ENCODE results near the gene CORO2A. TPM values are rescaled to one million over a fixed set of nuclear protein-coding genes. Genes with fewer than 3 reads are reported as not detected.
A peak's percentile ranks its signal among the peaks of the same experiment; 100 is the strongest.
"Not testable (repeated sequence)": the region's sequence is repeated elsewhere in the genome, so short reads cannot be mapped to it uniquely, and the experiment has no call there.

CORO2A gene
- total RNA-seq, 2 donors from 2014 or later, result 13.9 to 16.6 TPM

GRCh38 chr9:98094851-98095250 is 97.6 kb downstream of the CORO2A start:
- ATAC-seq, result no peak
- Mint-ChIP-seq H3K27me3 (no peaks in the 10 kb centered on the region), H3K36me3 (ENCODE audit: low read depth) (peaks cover 21% of the 10 kb centered on the region), H3K4me3 (no peak overlapping the region), H3K27ac (peak overlapping the region; percentile 91), H3K4me1 (peaks cover 54% of the 10 kb centered on the region)
- no peak for DNase-seq
- H3K9me3 ChIP-seq (ENCODE audit: control insufficient read depth, low read length, poor library complexity, severe bottlenecking), result no peaks in the 10 kb centered on the region

- peak overlapping the region; percentile 91 for H3K27ac Mint-ChIP-seq
- H3K4me3 Mint-ChIP-seq, result peak overlapping the region; percentile 70
- peaks cover 56% of the 10 kb centered on the region for H3K4me1 Mint-ChIP-seq
- no peaks in the 10 kb centered on the region for H3K27me3 Mint-ChIP-seq
- DNase-seq, result no peak
- H3K36me3 Mint-ChIP-seq (ENCODE audit: low read depth), result peaks cover 23% of the 10 kb centered on the region
- H3K9me3 ChIP-seq (ENCODE audit: control insufficient read depth, low read length, poor library complexity, severe bottlenecking), result no peaks in the 10 kb centered on the region
- no peak for ATAC-seq
Observed at GRCh38 chr9:98094316-98094715, 98.1 kb downstream of the CORO2A start.

- Mint-ChIP-seq H3K4me3 (no peak overlapping the region), H3K27ac (peak overlapping the region; percentile 91), H3K4me1 (peaks cover 49% of the 10 kb centered on the region), H3K36me3 (ENCODE audit: low read depth) (peaks cover 22% of the 10 kb centered on the region), H3K27me3 (no peaks in the 10 kb centered on the region)
- no peaks in the 10 kb centered on the region for H3K9me3 ChIP-seq (ENCODE audit: control insufficient read depth, low read length, poor library complexity, severe bottlenecking)
- no peak for DNase-seq
- no peak for ATAC-seq
Observed at GRCh38 chr9:98092613-98092931, 99.9 kb downstream of the CORO2A start.

GRCh38 chr9:98091735-98092612 is 100.5 kb downstream of the CORO2A start:
- Mint-ChIP-seq H3K4me1 (peaks cover 45% of the 10 kb centered on the region), H3K27ac (peak overlapping the region; percentile 91), H3K27me3 (no peaks in the 10 kb centered on the region), H3K4me3 (no peak overlapping the region), H3K36me3 (ENCODE audit: low read depth) (peaks cover 16% of the 10 kb centered on the region)
- ATAC-seq (no peak), DNase-seq (no peak)
- H3K9me3 ChIP-seq (ENCODE audit: control insufficient read depth, low read length, poor library complexity, severe bottlenecking), result no peaks in the 10 kb centered on the region

- H3K27ac Mint-ChIP-seq, result peak overlapping the region; percentile 95
- not testable (repeated sequence) for H3K4me3 Mint-ChIP-seq; DNase-seq; H3K27me3 Mint-ChIP-seq; ATAC-seq; H3K9me3 ChIP-seq (ENCODE audit: control insufficient read depth, low read length, poor library complexity, severe bottlenecking)
- peaks cover 24% of the 10 kb centered on the region for H3K36me3 Mint-ChIP-seq (ENCODE audit: low read depth)
- peaks cover 47% of the 10 kb centered on the region for H3K4me1 Mint-ChIP-seq
Observed at GRCh38 chr9:98090674-98091073, 101.8 kb downstream of the CORO2A start.

GRCh38 chr9:98087420-98088354 is 104.8 kb downstream of the CORO2A start:
- H3K4me3 Mint-ChIP-seq, result peak overlapping the region; percentile 79
- H3K27me3 Mint-ChIP-seq, result no peaks in the 10 kb centered on the region
- no peaks in the 10 kb centered on the region for H3K9me3 ChIP-seq (ENCODE audit: control insufficient read depth, low read length, poor library complexity, severe bottlenecking)
- H3K27ac Mint-ChIP-seq, result peak overlapping the region; percentile 95
- ATAC-seq (peak; percentile 76), DNase-seq (peak; percentile 19 to 48 (median 35))
- peaks cover 19% of the 10 kb centered on the region for H3K36me3 Mint-ChIP-seq (ENCODE audit: low read depth)
- peaks cover 41% of the 10 kb centered on the region for H3K4me1 Mint-ChIP-seq

GRCh38 chr9:98086461-98086860 is 106.0 kb downstream of the CORO2A start:
- H3K36me3 Mint-ChIP-seq (ENCODE audit: low read depth), result peaks cover 17% of the 10 kb centered on the region
- H3K27me3 Mint-ChIP-seq, result no peaks in the 10 kb centered on the region
- no peak for DNase-seq
- peak overlapping the region; percentile 79 for H3K4me3 Mint-ChIP-seq
- ATAC-seq, result no peak
- H3K9me3 ChIP-seq (ENCODE audit: control insufficient read depth, low read length, poor library complexity, severe bottlenecking), result no peaks in the 10 kb centered on the region
- H3K27ac Mint-ChIP-seq, result peak overlapping the region; percentile 82
- H3K4me1 Mint-ChIP-seq, result peaks cover 44% of the 10 kb centered on the region

GRCh38 chr9:98085944-98086343 is 106.5 kb downstream of the CORO2A start:
- no peak for ATAC-seq
- H3K4me3 Mint-ChIP-seq, result no peak overlapping the region
- H3K27me3 Mint-ChIP-seq, result no peaks in the 10 kb centered on the region
- no peaks in the 10 kb centered on the region for H3K9me3 ChIP-seq (ENCODE audit: control insufficient read depth, low read length, poor library complexity, severe bottlenecking)
- peaks cover 46% of the 10 kb centered on the region for H3K4me1 Mint-ChIP-seq
- H3K27ac Mint-ChIP-seq, result peak overlapping the region; percentile 82
- H3K36me3 Mint-ChIP-seq (ENCODE audit: low read depth), result peaks cover 17% of the 10 kb centered on the region
- DNase-seq, result no peak

- Mint-ChIP-seq H3K27ac (peak overlapping the region; percentile 82), H3K27me3 (no peaks in the 10 kb centered on the region)
- DNase-seq, result no peak
Observed at GRCh38 chr9:98085058-98085457, 107.4 kb downstream of the CORO2A start.

GRCh38 chr9:98084396-98084795 is 108.0 kb downstream of the CORO2A start:
- Mint-ChIP-seq H3K27ac (peak overlapping the region; percentile 82), H3K4me1 (peaks cover 41% of the 10 kb centered on the region)
- no peak for ATAC-seq

More at GRCh38 chr9:98085058-98085457, 107.4 kb downstream of the CORO2A start:
- Mint-ChIP-seq H3K4me3 (no peak overlapping the region), H3K4me1 (peaks cover 44% of the 10 kb centered on the region), H3K36me3 (ENCODE audit: low read depth) (peaks cover 16% of the 10 kb centered on the region)
- H3K9me3 ChIP-seq (ENCODE audit: control insufficient read depth, low read length, poor library complexity, severe bottlenecking), result no peaks in the 10 kb centered on the region
- ATAC-seq, result no peak

GRCh38 chr9:98083566-98084183 is 108.8 kb downstream of the CORO2A start:
- H3K36me3 Mint-ChIP-seq (ENCODE audit: low read depth), result peaks cover 13% of the 10 kb centered on the region
- H3K4me1 Mint-ChIP-seq, result peaks cover 43% of the 10 kb centered on the region

More at GRCh38 chr9:98084396-98084795, 108.0 kb downstream of the CORO2A start:
- no peaks in the 10 kb centered on the region for H3K9me3 ChIP-seq (ENCODE audit: control insufficient read depth, low read length, poor library complexity, severe bottlenecking)
- no peak for DNase-seq
- no peaks in the 10 kb centered on the region for H3K27me3 Mint-ChIP-seq
- H3K4me3 Mint-ChIP-seq, result no peak overlapping the region
- H3K36me3 Mint-ChIP-seq (ENCODE audit: low read depth), result peaks cover 13% of the 10 kb centered on the region

GRCh38 chr9:98083061-98083501 is 109.4 kb downstream of the CORO2A start:
- ATAC-seq (no peak), DNase-seq (no peak)
- Mint-ChIP-seq H3K36me3 (ENCODE audit: low read depth) (peaks cover 13% of the 10 kb centered on the region), H3K4me3 (no peak overlapping the region), H3K4me1 (peaks cover 43% of the 10 kb centered on the region), H3K27me3 (no peaks in the 10 kb centered on the region), H3K27ac (peak overlapping the region; percentile 82)
- no peaks in the 10 kb centered on the region for H3K9me3 ChIP-seq (ENCODE audit: control insufficient read depth, low read length, poor library complexity, severe bottlenecking)

More at GRCh38 chr9:98083566-98084183, 108.8 kb downstream of the CORO2A start:
- Mint-ChIP-seq H3K4me3 (no peak overlapping the region), H3K27ac (peak overlapping the region; percentile 82), H3K27me3 (no peaks in the 10 kb centered on the region)
- ATAC-seq (no peak), DNase-seq (no peak)
- no peaks in the 10 kb centered on the region for H3K9me3 ChIP-seq (ENCODE audit: control insufficient read depth, low read length, poor library complexity, severe bottlenecking)

Data from T-helper 17 cell (primary cell).